H1 (cell line): ENCODE results near the gene EIF2B1. TPM values are rescaled to one million over a fixed set of nuclear protein-coding genes. Genes with fewer than 3 reads are reported as not detected.

Experiments used
- CTCF ChIA-PET: fragments of 300-600 bp; sonication (Branson Sonifier 250); formaldehyde crosslinking; loops from one replicate; lab custom pipeline; 2021; ENCODE audit not compliant: partially characterized antibody; lab: Charles Lee
- POLR2A ChIA-PET: fragments of 300-600 bp; sonication (Branson Sonifier 250); formaldehyde crosslinking; loops from one replicate; lab custom pipeline; 2021; ENCODE audit warnings: inconsistent platforms; ENCODE audit not compliant: partially characterized antibody; lab: Charles Lee
- DNase-seq, 2 experiments: peaks; one replicate each; pipeline versions ENCODE4 v3.0.0 to v3.0.0-alpha.2; 2010 to 2022; ENCODE audit warnings: low spot score in 2 of 2, low read depth in 1 of 2, mixed read lengths in 1 of 2
- FAIRE-seq: peaks from 2 replicates; lab custom pipeline; 2011; peaks lifted over from hg19 to GRCh38; lab: Jason Lieb, UNC
- H2AFZ ChIP-seq: 2 replicates; pipeline ENCODE4 v1.8.1; 2012; ENCODE audit warnings: low read length, inconsistent platforms
- H2AK5ac ChIP-seq: 2 replicates; pipeline ENCODE4 v1.6.1; 2013; ENCODE audit warnings: low read depth, low read length
- H2BK120ac ChIP-seq: replicated peaks from 2 replicates; pipeline ENCODE3; 2013; ENCODE audit warnings: low read depth, low read length, inconsistent platforms
- H2BK12ac ChIP-seq: 2 replicates; pipeline ENCODE4 v1.6.1; 2013; ENCODE audit warnings: low read depth, low read length
- H2BK15ac ChIP-seq: 2 replicates; pipeline ENCODE4 v1.6.1; 2013; ENCODE audit warnings: low read length
- H2BK20ac ChIP-seq: 2 replicates; pipeline ENCODE4 v1.6.1; 2013; ENCODE audit warnings: low read length
- H2BK5ac ChIP-seq: 2 replicates; pipeline ENCODE4 v1.6.1; 2013; ENCODE audit warnings: low read depth, low read length
- H3K14ac ChIP-seq: 2 replicates; pipeline ENCODE4 v1.6.1; 2013; ENCODE audit warnings: inconsistent platforms; ENCODE audit not compliant: insufficient read length
- H3K18ac ChIP-seq: 2 replicates; pipeline ENCODE4 v1.6.1; 2013; ENCODE audit warnings: low read length; ENCODE audit errors: extremely low read depth
- H3K23ac ChIP-seq: 2 replicates; pipeline ENCODE4 v1.6.1; 2013; ENCODE audit warnings: inconsistent platforms; ENCODE audit not compliant: insufficient read length
- H3K23me2 ChIP-seq: 2 replicates; pipeline ENCODE4 v1.6.1; 2013; ENCODE audit warnings: low read depth, low read length
- H3K27ac ChIP-seq: 2 replicates; pipeline ENCODE4 v1.6.1; 2011; ENCODE audit warnings: low read depth, low read length, inconsistent platforms
- H3K27me3 ChIP-seq, 4 experiments: replicated peaks in 1 of 4; 1 replicate in 1 of 4; 2 replicates in 3 of 4; pipeline versions ENCODE4 v1.6.1 to v1.8.1; 2011 to 2013; ENCODE audit warnings: low read length in 3 of 4, mild to moderate bottlenecking in 3 of 4, inconsistent platforms in 2 of 4, mixed read lengths in 2 of 4, moderate library complexity in 1 of 4; ENCODE audit not compliant: control insufficient read depth in 3 of 4, insufficient read depth in 3 of 4; ENCODE audit errors: extremely low read depth in 1 of 4
- H3K36me3 ChIP-seq, 4 experiments: 2 replicates each; pipeline versions ENCODE4 v1.6.1 to v1.8.1; 2011 to 2013; ENCODE audit warnings: mild to moderate bottlenecking in 4 of 4, low read length in 3 of 4, moderate library complexity in 2 of 4, control low read depth in 1 of 4, inconsistent platforms in 1 of 4; ENCODE audit not compliant: insufficient read depth in 4 of 4, control insufficient read depth in 2 of 4
- H3K4ac ChIP-seq: replicated peaks from 2 replicates; pipeline ENCODE3; 2013; ENCODE audit warnings: low read length, low read depth, mixed read lengths, inconsistent platforms; ENCODE audit not compliant: insufficient read length
- H3K4me1 ChIP-seq, 4 experiments: replicated peaks in 1 of 4; 1 replicate in 1 of 4; 2 replicates in 3 of 4; pipeline versions ENCODE4 v1.6.1 to v1.8.1; 2011 to 2013; ENCODE audit warnings: low read length in 3 of 4, inconsistent platforms in 2 of 4, mixed read lengths in 1 of 4; ENCODE audit not compliant: insufficient read depth in 4 of 4, control insufficient read depth in 3 of 4
- H3K4me2 ChIP-seq, 2 experiments: 2 replicates each; pipeline versions ENCODE4 v1.6.1 to v1.8.1; 2011 to 2013; ENCODE audit warnings: low read depth in 2 of 2, low read length in 2 of 2, control low read depth in 1 of 2, inconsistent platforms in 1 of 2, mild to moderate bottlenecking in 1 of 2; ENCODE audit not compliant: insufficient read depth in 1 of 2
- H3K4me3 ChIP-seq, 4 experiments: fragments of 200-600, 300-600 bp in 1 of 4; sonication (generic), shearing (Covaris generic), sonication (Bioruptor Twin) in 1 of 4; 2 replicates each; pipeline versions ENCODE4 v1.5.1 to v1.8.1; 2011 to 2016; ENCODE audit warnings: low read length in 4 of 4, low read depth in 3 of 4, control low read depth in 2 of 4, inconsistent platforms in 2 of 4, mild to moderate bottlenecking in 2 of 4, mixed read lengths in 1 of 4, moderate library complexity in 1 of 4; ENCODE audit not compliant: insufficient read depth in 2 of 4; ENCODE audit errors: extremely low read depth in 1 of 4
- H3K56ac ChIP-seq: replicated peaks from 2 replicates; pipeline ENCODE3; 2013; ENCODE audit warnings: low read depth, mild to moderate bottlenecking, mixed read lengths, low read length, inconsistent platforms; ENCODE audit not compliant: insufficient read length
- H3K79me1 ChIP-seq: 2 replicates; pipeline ENCODE4 v1.6.1; 2013; ENCODE audit warnings: low read depth, low read length, control low read depth
- H3K79me2 ChIP-seq, 2 experiments: 2 replicates each; pipeline versions ENCODE4 v1.6.1 to v1.8.1; 2012 to 2013; ENCODE audit warnings: low read length in 2 of 2, mild to moderate bottlenecking in 2 of 2, inconsistent platforms in 1 of 2; ENCODE audit not compliant: insufficient read depth in 2 of 2, control insufficient read depth in 1 of 2
- H3K9ac ChIP-seq, 4 experiments: replicated peaks in 1 of 4; 1 replicate in 1 of 4; 2 replicates in 3 of 4; pipeline versions ENCODE4 v1.6.1 to v1.8.1; 2011 to 2013; ENCODE audit warnings: low read depth in 3 of 4, low read length in 3 of 4, control low read depth in 2 of 4, mild to moderate bottlenecking in 2 of 4, moderate library complexity in 2 of 4, inconsistent platforms in 1 of 4; ENCODE audit errors: extremely low read depth in 1 of 4
- H3K9me3 ChIP-seq, 2 experiments: 2 replicates each; pipeline versions ENCODE4 v1.6.1 to v1.8.1; 2012 to 2013; ENCODE audit warnings: mild to moderate bottlenecking in 2 of 2, moderate library complexity in 2 of 2, control low read depth in 1 of 2, inconsistent platforms in 1 of 2, low read depth in 1 of 2, low read length in 1 of 2, mixed read lengths in 1 of 2; ENCODE audit not compliant: insufficient read depth in 2 of 2
- H4K20me1 ChIP-seq, 2 experiments: replicated peaks in 1 of 2; 2 replicates each; pipeline versions ENCODE3 to v1.8.1; 2011 to 2013; ENCODE audit warnings: inconsistent platforms in 2 of 2, low read length in 2 of 2, mild to moderate bottlenecking in 1 of 2; ENCODE audit not compliant: insufficient read depth in 2 of 2, control insufficient read depth in 1 of 2
- H4K5ac ChIP-seq: 2 replicates; pipeline ENCODE4 v1.6.1; 2013; ENCODE audit warnings: low read length, low read depth, mixed read lengths, inconsistent platforms; ENCODE audit not compliant: insufficient read length
- H4K8ac ChIP-seq: 2 replicates; pipeline ENCODE4 v1.8.0; 2013; ENCODE audit warnings: mild to moderate bottlenecking, moderate library complexity, low read length, inconsistent platforms; ENCODE audit not compliant: insufficient read depth; ENCODE audit errors: extremely low read depth
- H4K91ac ChIP-seq: replicated peaks from 2 replicates; pipeline ENCODE3; 2013; ENCODE audit warnings: low read length, mixed read lengths, inconsistent platforms; ENCODE audit not compliant: insufficient read length
- BACH1 ChIP-seq: IDR thresholded peaks from 2 replicates; pipeline ENCODE4 v1.6.1; 2012; ENCODE audit warnings: low read length, improper control_type of control experiment
- EZH2 ChIP-seq: fragments of 200-600 bp; sonication (generic); IDR thresholded peaks from 2 replicates; pipeline ENCODE4 v1.7.1; 2012; ENCODE audit warnings: low read depth, mild to moderate bottlenecking, moderate library complexity, low read length, inconsistent platforms; ENCODE audit not compliant: severe bottlenecking
- JUND ChIP-seq: IDR thresholded peaks from 2 replicates; pipeline ENCODE4 v1.6.1; 2011; ENCODE audit warnings: mild to moderate bottlenecking, improper control_type of control experiment, low read length
- KDM4A ChIP-seq: IDR thresholded peaks from one replicate; pipeline ENCODE4 v1.7.1; 2012; ENCODE audit warnings: low read depth, mild to moderate bottlenecking, moderate library complexity, low read length, inconsistent platforms; ENCODE audit not compliant: severe bottlenecking
- PHF8 ChIP-seq: fragments of 200-600 bp; sonication (generic); conservative IDR thresholded peaks from 2 replicates; pipeline ENCODE4 v1.7.1; 2012; ENCODE audit warnings: low read depth, mild to moderate bottlenecking, inconsistent platforms, low read length, moderate library complexity
- RAD21 ChIP-seq, 2 experiments: IDR thresholded peaks in 1 of 2; conservative IDR thresholded peaks in 1 of 2; 2 replicates each; pipeline ENCODE4 v1.6.1; 2011; ENCODE audit warnings: low read depth in 2 of 2, low read length in 2 of 2, improper control_type of control experiment in 1 of 2, inconsistent platforms in 1 of 2, mild to moderate bottlenecking in 1 of 2, moderate library complexity in 1 of 2
- RXRA ChIP-seq: IDR thresholded peaks from 2 replicates; pipeline ENCODE4 v1.6.1; 2011; ENCODE audit warnings: low read depth, mild to moderate bottlenecking, low read length, moderate library complexity; ENCODE audit not compliant: insufficient read depth
- SIN3A ChIP-seq, 2 experiments: IDR thresholded peaks in 1 of 2; conservative IDR thresholded peaks in 1 of 2; 2 replicates each; pipeline ENCODE4 v1.6.1; 2011 to 2012; ENCODE audit warnings: low read length in 2 of 2, improper control_type of control experiment in 1 of 2, low read depth in 1 of 2, mild to moderate bottlenecking in 1 of 2
- WGBS, 2 experiments: shearing (Covaris generic) in 1 of 2; methylation state at CpG; one replicate each; pipeline versions ENCODE4 v1.1.6 to v1.1.7; 2013 to 2015; ENCODE audit warnings: low lambda C conversion rate in 2 of 2, mixed read lengths in 2 of 2, inconsistent platforms in 1 of 2, low coverage in 1 of 2, missing lambda C conversion rate in 1 of 2; ENCODE audit not compliant: insufficient replicate concordance in 2 of 2, insufficient coverage in 1 of 2, insufficient read length in 1 of 2; ENCODE audit errors: extremely low coverage in 1 of 2, missing lambda C conversion rate in 1 of 2; 5-methylcytosine and 5-hydroxymethylcytosine counted together
- polyA plus RNA-seq, 7 experiments: library from polyadenylated mRNA; depleted of rRNA in 3 of 7; stranded (reverse) in 5 of 7; unstranded in 2 of 7; fragments of >200 nt in 5 of 7; fragments of 200-250 nt in 2 of 7; gene quantifications; 1 replicate in 5 of 7; 2 replicates in 1 of 7; 4 replicates in 1 of 7; pipeline versions ENCODE4 v1.2.1 to v1.2.3, GENCODE V29; 2011 to 2013; ENCODE audit warnings: missing spikeins in 2 of 7, mixed read lengths in 2 of 7
- total RNA-seq: library from RNA; stranded (reverse); fragmentation: NEBNext Ultra II Directional; extraction: Animal tissue kit (Norgen Biotek cat#: 25700); gene quantifications from 2 replicates; pipeline ENCODE4 v1.2.1, GENCODE V29; 2021
- TF ChIP-seq, protein P1 (sequence below): IDR thresholded peaks from 2 replicates; pipeline ENCODE4 v1.6.1; 2012; ENCODE audit warnings: inconsistent platforms

Gene EIF2B1
- total and polyA plus RNA-seq, 2 of the 8 experiments (the other 6 are each of a cell fraction or from before 2014, with no cell fraction given): 24.9 to 49.9 TPM

DNA sequence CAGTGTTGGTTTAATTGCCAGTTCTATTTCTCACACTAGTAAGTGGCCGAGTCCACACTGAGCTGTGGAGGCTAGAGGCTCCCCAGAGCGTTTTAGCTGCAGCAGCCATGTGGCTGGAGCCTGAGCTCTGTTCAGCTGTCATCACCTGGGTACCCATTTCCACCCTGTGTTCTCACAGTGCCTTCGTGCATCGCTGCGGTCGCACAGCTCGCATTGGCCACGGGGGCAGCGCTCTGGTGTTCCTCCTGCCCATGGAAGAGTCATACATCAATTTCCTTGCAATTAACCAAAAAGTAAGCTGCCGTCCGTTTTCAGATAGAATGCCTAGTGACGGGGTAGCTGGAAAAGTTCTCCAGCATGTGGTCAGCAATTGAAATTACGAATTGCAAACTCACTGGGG is 15.9 kb downstream of the EIF2B1 start:
- no peak overlapping the region for H2AK5ac ChIP-seq
- no peak overlapping the region for H3K4me2 ChIP-seq
- no peak for DNase-seq
- H2BK20ac ChIP-seq: no peak overlapping the region
- no peaks in the 10 kb centered on the region for H3K79me2 ChIP-seq
- H3K14ac ChIP-seq: no peak overlapping the region
- no peak overlapping the region for H2AFZ ChIP-seq
- no peak overlapping the region for H2BK15ac ChIP-seq
- H2BK120ac ChIP-seq: no peak overlapping the region
- no peak for FAIRE-seq
- no peak overlapping the region for H3K9ac ChIP-seq
- H3K4me1 ChIP-seq: no peaks in the 10 kb centered on the region
- H3K23ac ChIP-seq: no peak overlapping the region
- peaks cover 7 to 8% of the 10 kb centered on the region in 2 experiments for H4K20me1 ChIP-seq
- no peak overlapping the region for H4K5ac ChIP-seq
- H3K18ac ChIP-seq: no peak overlapping the region
- H3K79me1 ChIP-seq: no peaks in the 10 kb centered on the region; the same call in 1 of the 2 replicates
- H3K27ac ChIP-seq: no peak overlapping the region
- no peak overlapping the region for H3K4me3 ChIP-seq
- no peak overlapping the region for H2BK12ac ChIP-seq
- no peak overlapping the region for H4K8ac ChIP-seq
- POLR2A ChIA-PET: interaction anchor here (1.2 to 5.3 kb wide), 3 partner anchors 9 to 15 kb away, joined by 3 to 25 read pairs (median 10); partner anchors contain the start of gene DDX55
- H3K9me3 ChIP-seq: no peaks in the 10 kb centered on the region
- no peak overlapping the region for H3K4ac ChIP-seq
- H3K56ac ChIP-seq: no peak overlapping the region
- H3K27me3 ChIP-seq: no peaks in the 10 kb centered on the region
- CTCF ChIA-PET: interaction anchor here (1.1 to 2.7 kb wide), 5 partner anchors 10 to 145 kb away, joined by 3 to 17 read pairs (median 4); no protein-coding TSS in a partner anchor
- H3K23me2 ChIP-seq: no peaks in the 10 kb centered on the region
- H2BK5ac ChIP-seq: no peak overlapping the region
- H3K36me3 ChIP-seq: peaks cover 46 to 90% (median 82%) of the 10 kb centered on the region in 4 experiments
- H4K91ac ChIP-seq: no peak overlapping the region
- WGBS, 2 experiments: 88% methylated on average over 13 of the region's 13 CpGs; no CpG with 5 or more reads in 1 of the 2 experiments
- TF ChIP-seq, protein P1, sequence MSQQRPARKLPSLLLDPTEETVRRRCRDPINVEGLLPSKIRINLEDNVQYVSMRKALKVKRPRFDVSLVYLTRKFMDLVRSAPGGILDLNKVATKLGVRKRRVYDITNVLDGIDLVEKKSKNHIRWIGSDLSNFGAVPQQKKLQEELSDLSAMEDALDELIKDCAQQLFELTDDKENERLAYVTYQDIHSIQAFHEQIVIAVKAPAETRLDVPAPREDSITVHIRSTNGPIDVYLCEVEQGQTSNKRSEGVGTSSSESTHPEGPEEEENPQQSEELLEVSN: no peak
- TF ChIP-seq SIN3A (conservative IDR thresholded peaks at IDR 0.05 in 1 of 2, IDR thresholded peaks at IDR 0.05 in 1 of 2; ENCODE audit: low read depth in 1 of 2, low read length in 2 of 2): no peak
- no peak for TF ChIP-seq EZH2
- no peak for TF ChIP-seq RXRA
- TF ChIP-seq BACH1: no peak
- TF ChIP-seq RAD21 (IDR thresholded peaks at IDR 0.05 in 1 of 2, conservative IDR thresholded peaks at IDR 0.05 in 1 of 2; ENCODE audit: low read depth in 2 of 2, low read length in 2 of 2): no peak
- no peak for TF ChIP-seq PHF8
- no peak for TF ChIP-seq KDM4A
- no peak for TF ChIP-seq JUND
